KMS-11 (cell line): ENCODE results near the gene ADCY1.

ENCODE experiments used
- H2AFZ ChIP-seq: fragments of 200-600 bp; sonication (generic); 2 replicates; pipeline ENCODE4 v1.6.1; 2016; ENCODE audit warnings: antibody characterized with exemption, mixed run types, low read depth
- H3K27ac ChIP-seq: fragments of 200-600 bp; sonication (generic); 2 replicates; pipeline ENCODE4 v1.6.1; 2016; ENCODE audit warnings: mild to moderate bottlenecking, mixed run types
- H3K27me3 ChIP-seq: fragments of 200-600 bp; sonication (generic); 2 replicates; pipeline ENCODE4 v1.6.1; 2017; ENCODE audit warnings: mild to moderate bottlenecking, low read depth, mixed run types, moderate library complexity; ENCODE audit not compliant: insufficient read depth
- H3K36me3 ChIP-seq: fragments of 200-600 bp; sonication (generic); 2 replicates; pipeline ENCODE4 v1.6.1; 2017; ENCODE audit warnings: mild to moderate bottlenecking, mixed run types; ENCODE audit not compliant: insufficient read depth
- H3K4me1 ChIP-seq: fragments of 200-600 bp; sonication (generic); 2 replicates; pipeline ENCODE4 v1.6.1; 2016; ENCODE audit warnings: mild to moderate bottlenecking, low read depth, mixed run types; ENCODE audit not compliant: poor library complexity, severe bottlenecking
- H3K4me2 ChIP-seq: fragments of 200-600 bp; sonication (generic); 2 replicates; pipeline ENCODE4 v1.7.0; 2016; ENCODE audit warnings: mild to moderate bottlenecking, mixed run types
- H3K4me3 ChIP-seq: fragments of 200-600 bp; sonication (generic); IDR thresholded peaks from 2 replicates; pipeline ENCODE4 v1.6.1; 2017; ENCODE audit warnings: low read depth, low read length, mixed read lengths; ENCODE audit not compliant: insufficient read depth
- H3K79me2 ChIP-seq: fragments of 200-600 bp; sonication (generic); 2 replicates; pipeline ENCODE4 v1.6.1; 2016; ENCODE audit warnings: low read depth, mixed run types; ENCODE audit not compliant: insufficient read depth
- H3K9ac ChIP-seq: fragments of 200-600 bp; sonication (generic); 2 replicates; pipeline ENCODE4 v1.6.1; 2016; ENCODE audit warnings: mild to moderate bottlenecking, mixed run types
- H4K20me1 ChIP-seq: fragments of 200-600 bp; sonication (generic); 2 replicates; pipeline ENCODE4 v1.6.1; 2016; ENCODE audit warnings: mild to moderate bottlenecking, mixed run types; ENCODE audit not compliant: insufficient read depth
- CTCF ChIP-seq: fragments of 200-600 bp; sonication (generic); conservative IDR thresholded peaks from 2 replicates; pipeline ENCODE4 v1.6.1; 2017; ENCODE audit warnings: low read depth, mild to moderate bottlenecking, antibody characterized with exemption, low read length, moderate library complexity, mixed read lengths

ADCY1 gene

DNA sequence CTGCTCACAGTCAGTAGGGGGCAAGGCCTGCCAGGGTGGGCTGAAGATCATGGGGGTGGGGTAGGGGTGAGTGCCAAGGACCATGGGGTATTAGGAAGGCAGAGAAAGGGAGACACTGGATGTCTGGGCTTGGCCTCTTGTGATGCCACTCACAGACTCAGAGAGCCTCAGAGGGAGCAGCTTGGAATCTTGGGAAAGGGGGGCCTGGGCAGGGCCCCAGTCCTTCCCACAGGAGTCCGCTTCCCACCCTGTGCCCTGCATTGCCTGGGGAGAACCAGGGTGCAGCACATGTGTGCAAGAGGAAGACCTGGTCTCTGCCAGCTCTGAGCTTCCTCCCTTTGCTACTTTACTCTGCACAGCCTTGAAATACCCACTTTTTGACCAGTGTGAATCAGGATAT, 4.3 kb downstream of the ADCY1 start:
- Histone ChIP-seq H3K9ac (no peak overlapping the region), H3K36me3 (no peaks in the 10 kb centered on the region), H3K4me2 (no peak overlapping the region), H3K27me3 (no peaks in the 10 kb centered on the region), H3K27ac (no peak overlapping the region), H3K79me2 (peaks cover 7% of the 10 kb centered on the region; the same call in 1 of the 2 replicates), H3K4me3 (no peak overlapping the region), H3K4me1 (peaks cover 8% of the 10 kb centered on the region), H2AFZ (no peak overlapping the region), H4K20me1 (no peaks in the 10 kb centered on the region)
- TF ChIP-seq CTCF, result no peak

DNA sequence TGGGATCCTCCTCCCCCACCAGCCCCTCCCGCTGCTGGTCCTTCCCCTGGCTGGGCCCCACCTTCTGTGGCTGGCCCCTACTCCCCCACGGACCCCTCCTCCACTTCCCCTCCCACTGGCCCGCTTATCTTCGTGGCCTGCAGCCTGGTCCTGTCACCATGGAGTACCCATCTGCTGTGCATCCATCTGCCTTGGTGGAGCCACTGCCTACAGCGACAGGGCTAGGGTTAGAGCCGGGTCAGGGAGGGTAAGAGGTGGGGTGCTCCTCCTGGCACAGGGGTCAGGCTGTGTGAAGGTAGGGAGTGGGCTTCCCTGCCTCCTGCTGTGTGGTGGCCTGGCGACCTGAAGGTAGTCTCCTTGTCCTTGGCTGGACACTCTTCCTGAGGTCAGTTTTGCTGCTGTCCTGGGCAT, 5.2 kb downstream of the ADCY1 start:
- peaks cover 7% of the 10 kb centered on the region; the same call in 1 of the 2 replicates for H3K79me2 ChIP-seq
- H3K27me3 ChIP-seq, result no peaks in the 10 kb centered on the region
- H3K9ac ChIP-seq, result no peak overlapping the region
- H4K20me1 ChIP-seq, result no peaks in the 10 kb centered on the region
- H2AFZ ChIP-seq, result no peak overlapping the region
- H3K27ac ChIP-seq, result no peak overlapping the region
- no peaks in the 10 kb centered on the region for H3K36me3 ChIP-seq
- H3K4me3 ChIP-seq, result no peak overlapping the region
- TF ChIP-seq CTCF, result no peak
- H3K4me2 ChIP-seq, result no peak overlapping the region
- H3K4me1 ChIP-seq, result peaks cover 8% of the 10 kb centered on the region

- H3K4me2 ChIP-seq, result no peak overlapping the region
- 0 out of 2 replicates have a peak, but pooled peaks cover 2% of the 10 kb centered on the region for H3K79me2 ChIP-seq
- H3K36me3 ChIP-seq, result no peaks in the 10 kb centered on the region
- no peak overlapping the region for H3K9ac ChIP-seq
- H3K4me3 ChIP-seq, result no peak overlapping the region
- H3K27me3 ChIP-seq, result no peaks in the 10 kb centered on the region
- H2AFZ ChIP-seq, result no peak overlapping the region
- H3K4me1 ChIP-seq, result peaks cover 4% of the 10 kb centered on the region
- no peaks in the 10 kb centered on the region for H4K20me1 ChIP-seq
- peak; percentile 37; the same call in 1 of the 2 replicates for TF ChIP-seq CTCF
- H3K27ac ChIP-seq, result no peak overlapping the region
Measured at GRCh38 chr7:45580053-45580872, 6.1 kb downstream of the ADCY1 start.

- Histone ChIP-seq H3K36me3 (no peaks in the 10 kb centered on the region), H3K4me2 (no peak overlapping the region), H3K4me1 (no peaks in the 10 kb centered on the region), H3K9ac (no peak overlapping the region), H3K4me3 (no peak overlapping the region), H3K27ac (no peak overlapping the region), H4K20me1 (no peaks in the 10 kb centered on the region), H3K79me2 (no peaks in the 10 kb centered on the region), H3K27me3 (no peaks in the 10 kb centered on the region), H2AFZ (no peak overlapping the region)
- no peak for TF ChIP-seq CTCF
Measured at GRCh38 chr7:45581271-45581780, 7.2 kb downstream of the ADCY1 start.
